Measurements from ENCODE around the gene ZNF84. TPM values are rescaled to one million over a fixed set of nuclear protein-coding genes. Genes with fewer than 3 reads are reported as not detected.
A peak's percentile ranks its signal among the peaks of the same experiment; 100 is the strongest.

ZNF84 gene
- total and polyA plus RNA-seq, 9 of the 15 experiments (the other 6 are each of a cell fraction or from before 2014, with no cell fraction given), result 8.8 to 24.3 (median 12.1) TPM

GRCh38 chr12:133038118-133038709 is 905 bp downstream of the ZNF84 start:
- peak overlapping the region; percentile 58 for H3K4me2 ChIP-seq (ENCODE audit: insufficient read depth, low read length)
- H4K20me1 ChIP-seq (replicated peaks; ENCODE audit: control insufficient read depth, insufficient read depth, low read length), result no peaks in the 10 kb centered on the region
- H2AFZ ChIP-seq (ENCODE audit: low read depth, low read length), result 0 out of 2 replicates have a peak overlapping the region, but pooled peaks have one; percentile 26
- H3K4me3 ChIP-seq, result peak overlapping the region; percentile 74
- peak overlapping the region in 1 of 2 experiments; percentile 81; a peak in 2 of 4 replicates for H3K9ac ChIP-seq (ENCODE audit: insufficient read depth in 1 of 2, low read depth in 2 of 2, low read length in 2 of 2)
- H3K79me2 ChIP-seq (ENCODE audit: control insufficient read depth, insufficient read depth, low read length), result peaks cover 24% of the 10 kb centered on the region
- no peak for ATAC-seq
- H3K27me3 ChIP-seq (ENCODE audit: control insufficient read depth in 2 of 2, insufficient read depth in 2 of 2, low read length in 2 of 2), result no peaks in the 10 kb centered on the region
- peak; percentile 46 for FAIRE-seq
- no peaks in the 10 kb centered on the region for H3K9me1 ChIP-seq (ENCODE audit: control insufficient read depth, insufficient read depth, low read length)
- H3K9me3 ChIP-seq (replicated peaks; ENCODE audit: control insufficient read depth, insufficient read depth, low read depth, low read length), result peaks cover 35% of the 10 kb centered on the region
- H3K4me1 ChIP-seq (replicated peaks in 1 of 2; ENCODE audit: control insufficient read depth in 2 of 2, insufficient read depth in 2 of 2, low read length in 2 of 2), result peaks cover 3 to 10% of the 10 kb centered on the region in 2 experiments; a peak in 1 of 5 replicates
- WGBS (ENCODE audit: insufficient coverage, low coverage, missing lambda C conversion rate), result 28% methylated on average over 4 of the region's 4 CpGs
- ChIA-PET POLR2A (interaction anchor here (1.3 kb wide), 1 partner anchor 9 kb away, joined by 3 read pairs; no protein-coding TSS in a partner anchor), CTCF (ENCODE audit: low intra/inter-chr PET ratio) (no interaction called here)
- DNase-seq (ENCODE audit: extremely low read depth in 1 of 4, low spot score in 3 of 4), result no peak
- no TSS peak for BruUV-seq (replicated peaks)
- intact Hi-C loops (cut with micrococcal nuclease), result loop anchor here (5.0 kb wide), 1 partner anchor 51 kb away; the partner anchor contains the start of gene ZNF26
- in situ Hi-C loops (cut with MboI), result no loop called here
- peak overlapping the region; percentile 98; the same call in 2 of the 3 replicates for H3K27ac ChIP-seq (ENCODE audit: extremely low read depth, low read depth, low read length)
- peaks cover 26% of the 10 kb centered on the region for H3K36me3 ChIP-seq (ENCODE audit: control insufficient read depth, insufficient read depth, low read length)
- peak; percentile 29; the same call in 1 of the 2 replicates for TF ChIP-seq ZNF512 (tag; IDR thresholded peaks at IDR 0.05)
- no peak for TF ChIP-seq CEBPB (tag; IDR thresholded peaks at IDR 0.05)
- TF ChIP-seq RCOR1 (IDR thresholded peaks at IDR 0.05; ENCODE audit: borderline replicate concordance in 1 of 2, low read depth in 2 of 2, low read length in 2 of 2), result no peak
- 0 out of 2 replicates have a peak, but pooled peaks have one; percentile 25 for TF ChIP-seq ADNP (tag; IDR thresholded peaks at IDR 0.05)
- no peak for TF ChIP-seq MECOM (CRISPR knock-in tag; IDR thresholded peaks at IDR 0.05)
- TF ChIP-seq ZNF316 (IDR thresholded peaks at IDR 0.05), result peak; percentile 23; the same call in 1 of the 2 replicates
- no peak for TF ChIP-seq CHD7 (IDR thresholded peaks at IDR 0.05; ENCODE audit: low read depth, low read length)
- TF ChIP-seq ZNF121 (CRISPR knock-in tag; conservative IDR thresholded peaks at IDR 0.05), result peak; percentile 92
- no peak for TF ChIP-seq ZNF699 (CRISPR knock-in tag; IDR thresholded peaks at IDR 0.05; ENCODE audit: insufficient replicate concordance)

Data from K562 (cell line).